HepG2 (cell line): ENCODE results near the gene CMTM1. TPM values are rescaled to one million over a fixed set of nuclear protein-coding genes. Genes with fewer than 3 reads are reported as not detected.

Source experiments
- ATF2 ChIP-seq: sonication (generic); formaldehyde crosslinking; IDR thresholded peaks from 2 replicates; pipeline ENCODE4 v1.4.0; 2020; ENCODE audit warnings: missing genetic modification reagents
- CREM ChIP-seq, 2 experiments: sonication (generic) in 1 of 2; formaldehyde crosslinking in 1 of 2; IDR thresholded peaks; 2 replicates each; pipeline versions ENCODE4 v1.4.0 to v1.6.1; 2016 to 2020; ENCODE audit warnings: antibody characterized with exemption in 1 of 2, mild to moderate bottlenecking in 1 of 2, missing genetic modification reagents in 1 of 2
- FLYWCH1 ChIP-seq: sonication (generic); formaldehyde crosslinking; IDR thresholded peaks from 2 replicates; pipeline ENCODE4 v1.8.1; 2023; ENCODE audit warnings: mild to moderate bottlenecking, missing genetic modification reagents
- FOXA3 ChIP-seq: IDR thresholded peaks from 2 replicates; pipeline ENCODE4 v1.6.1; 2016; ENCODE audit warnings: missing genetic modification reagents, missing compliant biosample characterization
- GATAD1 ChIP-seq: IDR thresholded peaks from 2 replicates; pipeline ENCODE4 v1.6.1; 2016; ENCODE audit warnings: missing genetic modification reagents, missing compliant biosample characterization
- KDM3A ChIP-seq: IDR thresholded peaks from 2 replicates; pipeline ENCODE4 v1.6.1; 2018; ENCODE audit warnings: low read depth, missing compliant biosample characterization
- PLSCR1 ChIP-seq: sonication (generic); formaldehyde crosslinking; IDR thresholded peaks from 2 replicates; pipeline ENCODE4 v1.5.0; 2020; ENCODE audit warnings: missing genetic modification reagents, mild to moderate bottlenecking, borderline replicate concordance
- POLR2AphosphoS2 ChIP-seq: IDR thresholded peaks from 2 replicates; pipeline ENCODE4 v1.6.1; 2011; ENCODE audit warnings: low read depth, low read length, improper control_type of control experiment
- RBFOX2 ChIP-seq: fragments of 200-400 bp; formaldehyde crosslinking; IDR thresholded peaks from 2 replicates; pipeline ENCODE4 v1.6.1; 2017; ENCODE audit warnings: low read depth, mild to moderate bottlenecking, low read length
- TFDP2 ChIP-seq: sonication (generic); formaldehyde crosslinking; IDR thresholded peaks from 2 replicates; pipeline ENCODE4 v1.4.0; 2020; ENCODE audit warnings: missing genetic modification reagents
- ZBTB44 ChIP-seq: sonication (generic); formaldehyde crosslinking; IDR thresholded peaks from 2 replicates; pipeline ENCODE4 v1.4.0; 2020; ENCODE audit warnings: missing genetic modification reagents
- ZHX2 ChIP-seq, 2 experiments: sonication (generic) in 1 of 2; formaldehyde crosslinking in 1 of 2; IDR thresholded peaks; 2 replicates each; pipeline versions ENCODE4 v1.6.1 to v1.9.0; 2014 to 2022; ENCODE audit warnings: antibody characterized with exemption in 1 of 2, borderline replicate concordance in 1 of 2, inconsistent platforms in 1 of 2, low read depth in 1 of 2, missing genetic modification reagents in 1 of 2
- ZNF17 ChIP-seq: sonication (generic); formaldehyde crosslinking; IDR thresholded peaks from 2 replicates; pipeline ENCODE4 v1.5.0; 2020; ENCODE audit warnings: mild to moderate bottlenecking, missing genetic modification reagents
- ZNF180 ChIP-seq: sonication (generic); formaldehyde crosslinking; IDR thresholded peaks from 2 replicates; pipeline ENCODE4 v1.4.0; 2020; ENCODE audit warnings: low read depth, missing genetic modification reagents, borderline replicate concordance
- ZNF564 ChIP-seq: sonication (generic); formaldehyde crosslinking; IDR thresholded peaks from 2 replicates; pipeline ENCODE4 v1.8.1; 2023; ENCODE audit warnings: mild to moderate bottlenecking, missing genetic modification reagents
- ZNF841 ChIP-seq: sonication (generic); formaldehyde crosslinking; IDR thresholded peaks from 2 replicates; pipeline ENCODE4 v1.8.1; 2023; ENCODE audit warnings: missing genetic modification reagents, borderline replicate concordance
- polyA plus RNA-seq, 8 experiments: library from polyadenylated mRNA; depleted of rRNA in 3 of 8; stranded (reverse) in 7 of 8; unstranded in 1 of 8; fragments of >200 nt; fragmentation: Illumina TruSeq in 4 of 8; extraction: Trizol in 4 of 8; gene quantifications; 2 replicates each; pipeline versions ENCODE4 v1.2.1 to v1.2.3, GENCODE V29; 2011 to 2016; ENCODE audit warnings: low read depth in 4 of 8, missing spikeins in 1 of 8, mixed read lengths in 1 of 8; ENCODE audit not compliant: insufficient read depth in 1 of 8
- total RNA-seq, 5 experiments: library from RNA; depleted of rRNA; stranded (reverse); fragments of >200 nt; fragmentation: Illumina TruSeq; extraction: Trizol; gene quantifications; 2 replicates each; pipeline ENCODE4 v1.2.3, GENCODE V29; 2016; ENCODE audit warnings: low read depth in 1 of 5

The CMTM1 gene
- total and polyA plus RNA-seq, 2 of the 13 experiments (the other 11 are each of a cell fraction or from before 2014, with no cell fraction given), result 1.7 to 2.9 TPM

- TF ChIP-seq GATAD1 (CRISPR knock-in tag), result peak; percentile 55; the same call in 1 of the 2 replicates
- peak; percentile 84 for TF ChIP-seq ATF2 (CRISPR knock-in tag)
- peak; percentile 93 for TF ChIP-seq TFDP2 (CRISPR knock-in tag)
- no peak for TF ChIP-seq PLSCR1
- peak; percentile 86; the same call in 1 of the 2 replicates for TF ChIP-seq KDM3A
- no peak for TF ChIP-seq FLYWCH1 (CRISPR knock-in tag)
- peak; percentile 63; the same call in 1 of the 2 replicates for TF ChIP-seq ZBTB44 (CRISPR knock-in tag)
- no peak; the same call in 1 of the 2 replicates for TF ChIP-seq ZNF17 (CRISPR knock-in tag)
- TF ChIP-seq ZHX2 (IDR thresholded peaks at IDR 0.05; ENCODE audit: low read depth), result no peak
- no peak for TF ChIP-seq ZHX2 (CRISPR knock-in tag; IDR thresholded peaks at IDR 0.05; ENCODE audit: borderline replicate concordance)
- TF ChIP-seq ZNF841 (CRISPR knock-in tag), result no peak
- TF ChIP-seq CREM (IDR thresholded peaks at IDR 0.05), result no peak
- no peak for TF ChIP-seq CREM (CRISPR knock-in tag; IDR thresholded peaks at IDR 0.05)
- no peak for TF ChIP-seq POLR2AphosphoS2
- TF ChIP-seq RBFOX2, result no peak
- no peak for TF ChIP-seq ZNF180 (CRISPR knock-in tag)
- 0 out of 2 replicates have a peak, but pooled peaks have one; percentile 53 for TF ChIP-seq ZNF564 (CRISPR knock-in tag)
- peak; percentile 62 for TF ChIP-seq FOXA3 (CRISPR knock-in tag)
Observed at GRCh38 chr16:66608241-66609138, 42.3 kb downstream of the CMTM1 start (continued).
